NCI-H1694 (cell line): ENCODE results near the gene SIAH1.
"Not testable (repeated sequence)": the region's sequence is repeated elsewhere in the genome, so short reads cannot be mapped to it uniquely, and the experiment has no call there.

Source experiments
- DNase-seq: peaks from one replicate; lab custom pipeline; 2025; lab: John Stamatoyannopoulos, UW

The SIAH1 gene

DNA sequence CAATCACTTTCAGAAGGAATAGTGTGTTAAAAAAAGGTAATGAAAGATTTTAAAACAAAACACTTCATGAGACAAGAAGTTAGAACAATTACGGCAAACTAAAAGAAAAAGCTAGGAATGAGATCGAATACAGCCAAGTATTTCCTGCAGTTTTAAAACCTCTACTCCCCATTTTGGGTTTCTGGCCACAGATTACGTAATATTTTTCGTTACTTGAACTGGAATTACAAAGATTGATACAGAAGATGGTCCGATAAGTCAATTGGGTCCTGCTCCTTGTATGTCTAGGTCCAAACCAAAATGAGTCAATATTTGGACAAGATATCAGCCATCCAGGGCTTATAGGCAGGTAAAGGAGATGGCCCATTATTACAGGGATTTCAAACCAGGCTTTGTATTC is 52.2 kb downstream of the SIAH1 start:
- DNase-seq: no peak

DNA sequence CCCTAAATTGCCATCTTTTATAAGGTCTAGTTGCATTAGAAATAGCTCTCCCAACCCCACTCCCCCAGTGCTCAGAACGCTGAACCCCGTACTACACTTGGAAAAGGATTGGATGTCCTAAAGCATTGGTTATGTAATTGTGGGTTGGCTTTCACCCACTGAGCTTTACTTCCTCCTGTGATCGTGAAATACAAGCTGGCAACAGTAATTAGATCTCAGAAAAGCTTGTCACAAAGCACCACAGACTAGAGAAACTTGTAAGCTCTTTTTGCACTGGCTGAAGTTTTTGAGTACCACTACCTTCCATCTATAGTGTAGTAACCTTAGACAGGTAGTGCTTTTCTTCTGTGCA is 54.4 kb downstream of the SIAH1 start:
- no peak for DNase-seq

DNA sequence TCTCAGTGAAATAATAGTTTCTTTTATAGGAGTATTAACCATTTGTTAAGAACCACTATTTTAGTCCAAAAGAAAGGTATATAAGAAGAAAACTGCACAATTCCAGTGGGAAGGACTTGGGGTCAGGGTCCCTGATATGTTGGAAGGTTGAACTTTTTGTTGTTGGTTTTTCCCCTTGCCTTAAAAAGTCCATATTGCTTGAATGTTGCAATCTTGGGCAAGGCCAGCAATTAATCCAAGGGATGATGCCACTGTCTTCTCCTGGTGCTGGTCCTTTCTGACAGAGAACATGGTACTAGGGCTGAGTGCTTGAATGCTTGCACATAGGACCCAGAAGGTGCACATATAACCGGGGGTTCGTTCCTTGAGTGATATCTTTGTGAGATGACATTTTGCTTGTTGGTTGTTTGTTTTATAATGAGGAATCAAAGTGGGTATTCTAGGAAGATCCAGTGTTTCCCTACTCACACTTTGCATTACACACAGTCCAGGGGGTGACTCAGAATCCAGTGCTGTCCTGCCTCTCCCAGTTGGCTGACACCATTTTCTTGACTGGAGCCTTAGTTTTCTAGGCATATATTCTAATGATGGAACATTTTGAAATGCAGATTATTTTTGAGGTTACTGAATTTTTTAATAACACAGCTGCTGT is 54.9 kb downstream of the SIAH1 start:
- DNase-seq: no peak

GRCh38 chr16:48329138-48329537 is 56.1 kb downstream of the SIAH1 start:
- DNase-seq: no peak

- DNase-seq: no peak
Measured at GRCh38 chr16:48326915-48327314, 58.3 kb downstream of the SIAH1 start.

DNA sequence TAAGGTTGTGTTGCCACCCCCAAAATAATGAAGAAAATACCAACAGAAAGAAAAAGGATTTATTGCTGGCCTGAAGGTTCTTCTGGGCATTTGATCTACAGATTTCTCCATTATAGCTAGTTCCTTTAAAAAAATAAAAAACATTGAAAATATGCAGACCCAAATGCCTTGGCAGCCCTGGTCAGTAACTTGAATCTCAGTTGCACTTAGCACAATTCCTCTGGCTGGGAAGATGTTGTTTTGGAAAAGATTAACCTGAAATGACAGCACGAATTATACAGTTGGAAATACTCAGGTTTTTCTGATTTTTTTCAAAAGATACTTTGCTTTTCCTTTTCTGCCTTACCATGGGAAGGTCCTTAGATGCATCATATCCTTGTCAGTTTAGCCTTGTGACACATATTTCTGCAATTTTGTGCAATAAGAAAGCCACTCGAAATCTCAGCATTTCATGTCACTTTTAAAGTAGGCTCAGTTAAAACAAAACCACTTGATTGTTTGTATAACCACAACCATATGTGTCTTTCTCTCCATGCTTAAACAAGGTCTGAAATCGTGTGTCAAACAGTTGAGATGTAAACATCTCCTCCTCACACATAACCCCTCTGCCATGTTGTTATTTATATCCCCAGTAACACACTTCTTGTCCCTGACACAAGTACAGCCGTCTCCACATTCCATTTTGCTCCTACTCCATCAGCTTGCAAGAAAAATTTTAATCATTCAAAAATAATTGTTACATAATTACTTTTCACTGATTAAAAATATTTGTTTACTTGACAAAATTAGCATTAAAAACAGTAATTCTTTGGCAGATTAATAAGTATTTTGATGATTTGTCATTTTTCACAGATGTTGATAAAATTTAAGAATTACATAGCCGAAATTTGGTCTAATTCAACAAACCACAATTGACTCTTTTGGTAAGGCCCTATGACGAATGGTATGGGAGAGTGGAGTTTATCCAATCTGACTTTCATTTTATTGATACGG is 61.1 kb downstream of the SIAH1 start:
- no peak for DNase-seq

GRCh38 chr16:48321317-48322036 is 63.7 kb downstream of the SIAH1 start:
- DNase-seq: no peak

DNA sequence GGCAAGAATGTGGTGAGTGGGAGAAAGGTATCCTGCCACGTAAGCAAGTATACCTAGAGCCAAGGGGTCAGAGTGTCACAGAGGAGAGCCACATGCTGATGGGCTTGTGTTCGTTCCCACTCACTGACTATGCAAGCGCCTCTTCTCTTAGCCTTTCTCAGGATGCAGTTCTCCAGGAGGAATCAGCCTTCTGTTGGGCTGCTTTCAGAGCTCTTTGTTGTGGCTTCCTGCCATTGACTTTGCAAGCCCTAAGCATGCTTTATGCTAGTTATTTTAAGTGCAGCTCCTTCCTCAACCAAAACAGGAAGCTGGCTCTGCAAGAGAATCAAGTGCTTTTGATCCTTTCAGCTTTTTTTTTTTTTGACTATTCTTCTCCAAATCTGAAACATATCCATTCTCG is 66.6 kb downstream of the SIAH1 start:
- no peak for DNase-seq

- DNase-seq: no peak
Measured at GRCh38 chr16:48317614-48318315, 67.4 kb downstream of the SIAH1 start.

DNA sequence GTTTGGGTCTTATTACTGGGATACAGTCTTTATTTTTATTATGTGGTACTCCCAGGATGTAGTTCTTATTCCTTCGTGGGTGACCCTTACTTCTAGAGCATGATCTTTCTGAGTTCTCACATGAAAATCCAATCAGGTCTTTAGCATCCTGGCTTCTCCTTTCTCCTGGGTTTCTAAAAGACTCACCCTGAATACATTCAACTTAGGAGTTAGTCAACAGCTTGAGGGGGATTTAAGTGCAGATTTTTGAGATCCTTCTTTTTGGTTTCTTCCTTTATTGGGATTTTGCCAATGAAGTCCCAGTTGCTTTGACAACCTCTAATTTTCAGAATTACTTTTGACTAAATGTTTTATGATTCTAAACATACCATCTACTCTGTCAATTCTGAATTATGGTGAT is 68.2 kb downstream of the SIAH1 start:
- no peak for DNase-seq

DNA sequence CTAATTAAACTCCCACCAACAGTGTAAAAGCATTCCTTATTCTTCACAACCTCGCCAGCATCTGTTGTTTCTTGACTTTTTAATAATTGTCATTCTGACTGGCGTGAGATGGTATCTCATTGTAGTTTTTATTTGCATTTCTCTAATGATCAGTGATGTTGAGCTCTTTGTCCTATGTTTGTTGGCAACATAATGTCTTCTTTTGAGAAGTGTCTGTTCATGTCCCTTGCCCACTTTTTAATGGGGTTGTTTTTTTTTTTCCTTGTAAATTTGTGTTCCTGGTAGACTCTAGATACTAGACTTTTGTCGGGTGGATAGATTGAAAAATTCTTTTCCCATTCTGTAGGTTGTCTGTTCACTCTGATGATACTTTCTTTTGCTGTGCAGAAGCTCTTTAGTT is 71.3 kb downstream of the SIAH1 start:
- not testable (repeated sequence) for DNase-seq

- DNase-seq: no peak
Measured at GRCh38 chr16:48310908-48311641, 74.1 kb downstream of the SIAH1 start.
